Measurements from ENCODE around the gene RGS6.

RGS6 gene

GRCh38 chr14:72539661-72540315 is 607.6 kb downstream of the RGS6 start:
- no peak for DNase-seq (ENCODE audit: low read depth in 2 of 2)
- H3K4me3 ChIP-seq (replicated peaks in 1 of 2; ENCODE audit: low read depth in 2 of 2, low read length in 2 of 2): no peak overlapping the region
- no peak for TF ChIP-seq CTCF (IDR thresholded peaks at IDR 0.05; ENCODE audit: low read depth, low read length)

- H3K4me3 ChIP-seq (replicated peaks in 1 of 2; ENCODE audit: low read depth in 2 of 2, low read length in 2 of 2): no peak overlapping the region
- no peak for DNase-seq (ENCODE audit: low read depth in 2 of 2)
- TF ChIP-seq CTCF (IDR thresholded peaks at IDR 0.05; ENCODE audit: low read depth, low read length): no peak
Measured at GRCh38 chr14:72540836-72541235, 608.6 kb downstream of the RGS6 start.

- H3K4me3 ChIP-seq (replicated peaks in 1 of 2; ENCODE audit: low read depth in 2 of 2, low read length in 2 of 2): no peak overlapping the region
Measured at GRCh38 chr14:72541546-72541945, 609.3 kb downstream of the RGS6 start.

GRCh38 chr14:72543341-72543740 is 611.1 kb downstream of the RGS6 start:
- no peak overlapping the region for H3K4me3 ChIP-seq (replicated peaks in 1 of 2; ENCODE audit: low read depth in 2 of 2, low read length in 2 of 2)
- no peak for DNase-seq (ENCODE audit: low read depth in 2 of 2)
- TF ChIP-seq CTCF (IDR thresholded peaks at IDR 0.05; ENCODE audit: low read depth, low read length): no peak

More at GRCh38 chr14:72541546-72541945, 609.3 kb downstream of the RGS6 start:
- TF ChIP-seq CTCF (IDR thresholded peaks at IDR 0.05; ENCODE audit: low read depth, low read length): no peak
- DNase-seq (ENCODE audit: low read depth in 2 of 2): no peak

- DNase-seq (ENCODE audit: low read depth in 2 of 2): no peak
- no peak overlapping the region for H3K4me3 ChIP-seq (replicated peaks in 1 of 2; ENCODE audit: low read depth in 2 of 2, low read length in 2 of 2)
- TF ChIP-seq CTCF (IDR thresholded peaks at IDR 0.05; ENCODE audit: low read depth, low read length): no peak
Measured at GRCh38 chr14:72544615-72545387, 612.6 kb downstream of the RGS6 start.

- no peak overlapping the region for H3K4me3 ChIP-seq (replicated peaks in 1 of 2; ENCODE audit: low read depth in 2 of 2, low read length in 2 of 2)
- TF ChIP-seq CTCF (IDR thresholded peaks at IDR 0.05; ENCODE audit: low read depth, low read length): no peak
- DNase-seq (ENCODE audit: low read depth in 2 of 2): no peak
Measured at GRCh38 chr14:72545411-72546311, 613.4 kb downstream of the RGS6 start.
